HG03571 (cell line): ENCODE results near the gene MPND.
A peak's percentile ranks its signal among the peaks of the same experiment; 100 is the strongest.

Source experiments
- ATAC-seq: cut with Tn5 transposase; IDR thresholded peaks from one replicate; pipeline ENCODE4 v1.9.1; 2021; ENCODE audit not compliant: unreplicated experiment

The MPND gene

DNA sequence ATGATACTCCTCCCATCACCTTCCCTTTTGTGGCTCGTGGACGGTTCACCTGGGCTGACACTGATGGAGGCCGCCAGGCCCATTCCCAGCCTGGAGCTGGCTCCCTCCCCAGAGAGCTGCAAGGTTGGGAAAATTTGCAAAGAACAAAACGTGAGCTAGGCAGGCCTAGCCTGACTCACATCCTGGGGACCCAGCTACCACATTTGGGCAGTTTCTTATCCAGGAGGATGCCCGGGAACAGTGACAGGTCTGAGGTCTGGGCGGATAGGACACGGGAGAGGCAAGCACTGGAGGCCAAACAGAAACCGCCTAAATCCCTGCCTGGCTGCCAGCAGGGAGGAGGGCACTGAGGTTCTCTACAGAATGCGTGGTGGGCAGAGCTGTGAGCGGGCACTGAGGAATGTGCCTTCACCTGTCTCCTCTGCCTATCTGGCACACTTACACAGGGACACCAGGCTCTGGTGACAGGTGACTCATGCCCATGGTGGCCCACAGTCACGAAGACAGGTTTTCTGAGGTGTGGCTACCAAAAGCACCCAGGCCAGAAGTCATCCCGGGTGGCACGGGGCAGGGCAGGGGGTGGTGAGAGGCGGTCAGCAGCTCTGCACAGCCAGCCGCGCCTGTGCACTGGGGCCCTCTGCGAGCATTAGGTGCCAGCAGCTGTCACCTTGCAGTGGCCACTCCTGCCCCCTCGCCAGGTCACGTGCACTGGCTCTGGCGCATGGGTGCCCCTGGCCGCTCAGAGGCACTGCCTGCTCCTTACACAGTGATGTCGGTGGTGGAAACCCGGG is 33.8 kb downstream of the MPND start:
- ATAC-seq: no peak

GRCh38 chr19:4378886-4379285 is 35.5 kb downstream of the MPND start:
- ATAC-seq: no peak

GRCh38 chr19:4379383-4380253 is 36.3 kb downstream of the MPND start:
- no peak for ATAC-seq

GRCh38 chr19:4380254-4380727 is 36.9 kb downstream of the MPND start:
- no peak for ATAC-seq

DNA sequence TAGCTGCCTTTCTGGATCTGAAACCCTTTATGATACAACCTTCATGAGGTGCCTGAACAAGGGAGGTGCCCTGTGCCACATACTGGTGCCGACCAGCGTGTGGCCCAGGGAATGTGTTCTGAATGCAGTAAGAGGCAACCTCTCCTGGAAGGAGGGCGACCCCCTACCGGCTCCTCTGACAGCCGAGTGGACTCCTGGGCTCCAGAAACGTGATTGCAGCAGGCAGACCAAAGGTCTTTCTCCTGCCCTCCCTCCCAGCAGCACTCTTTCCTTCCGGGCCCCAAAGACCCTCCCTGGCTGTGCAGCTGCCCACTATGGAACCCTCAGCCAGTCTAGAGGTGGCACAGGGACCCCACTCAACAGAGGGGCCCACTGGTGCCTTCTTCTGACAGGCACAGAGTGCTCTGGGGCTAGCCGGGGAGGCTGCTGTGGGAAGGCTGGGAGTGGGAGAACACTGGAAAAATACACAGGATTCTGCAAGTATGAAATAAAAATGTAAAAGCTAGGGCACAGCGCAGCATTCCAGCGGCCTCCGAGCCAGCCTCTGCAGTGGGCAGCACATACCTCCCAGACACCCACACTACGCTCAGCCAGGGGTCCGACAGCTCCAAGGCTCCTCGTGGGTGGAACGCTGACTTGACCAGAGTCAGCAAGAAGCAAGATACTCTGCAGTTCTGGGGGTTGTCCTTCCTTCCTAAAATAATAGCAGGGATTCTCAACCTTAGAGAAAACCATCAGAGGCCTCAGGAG is 42.1 kb downstream of the MPND start:
- no peak for ATAC-seq

DNA sequence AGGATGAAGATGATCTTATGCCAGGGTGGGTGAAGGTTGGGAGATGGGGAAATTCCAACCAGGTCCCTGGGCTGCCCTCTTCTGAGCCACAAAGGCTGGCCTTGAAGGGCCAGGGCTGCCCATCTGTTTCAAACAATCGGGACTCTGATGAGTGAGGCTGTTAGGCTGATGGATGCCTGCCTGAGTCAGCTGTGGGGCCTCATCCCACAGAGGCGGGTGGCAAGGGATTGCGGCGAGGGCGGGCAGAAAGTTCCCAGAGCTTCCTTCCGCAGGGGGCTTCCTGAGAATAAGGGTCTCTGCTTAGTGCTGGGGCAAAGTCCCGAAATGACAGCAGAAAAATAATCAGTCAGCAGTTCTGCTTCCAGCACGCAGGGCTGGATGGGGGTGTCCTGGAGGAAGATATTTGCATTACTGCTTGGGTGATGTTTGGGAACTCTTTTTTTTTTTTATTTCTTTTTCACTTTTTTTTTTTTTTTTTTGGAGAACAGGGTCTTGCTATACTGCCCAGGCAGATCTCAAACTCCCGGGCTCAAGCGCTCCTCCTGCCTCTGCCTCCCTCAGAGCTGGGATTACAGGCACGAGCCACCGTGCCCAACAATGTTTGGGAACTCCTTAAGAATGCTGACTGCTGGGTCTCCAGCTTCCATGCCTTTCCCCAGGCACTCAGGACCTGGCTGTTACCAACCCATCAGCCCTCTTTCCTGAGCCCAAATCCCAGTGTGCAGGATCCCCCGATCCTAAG is 42.9 kb downstream of the MPND start:
- no peak for ATAC-seq

- ATAC-seq: no peak
These were observed 45.1 kb downstream of the MPND start for GRCh38 chr19:4388337-4389063.

DNA sequence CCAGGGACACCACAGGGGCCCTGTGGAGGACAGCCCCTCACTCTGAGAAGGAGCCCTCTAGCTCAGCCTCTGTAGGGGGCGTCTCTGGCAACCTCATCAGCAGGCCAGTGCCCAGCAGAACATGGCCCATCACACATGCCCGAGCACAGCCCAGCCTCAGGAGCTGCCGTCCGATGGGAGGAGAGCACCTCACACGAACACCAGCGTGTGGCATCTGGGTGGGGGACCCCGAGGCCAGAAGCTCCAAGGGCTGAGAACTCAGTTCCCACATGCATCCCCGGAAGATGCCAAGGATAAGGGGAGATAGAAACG is 45.7 kb downstream of the MPND start:
- ATAC-seq: no peak

DNA sequence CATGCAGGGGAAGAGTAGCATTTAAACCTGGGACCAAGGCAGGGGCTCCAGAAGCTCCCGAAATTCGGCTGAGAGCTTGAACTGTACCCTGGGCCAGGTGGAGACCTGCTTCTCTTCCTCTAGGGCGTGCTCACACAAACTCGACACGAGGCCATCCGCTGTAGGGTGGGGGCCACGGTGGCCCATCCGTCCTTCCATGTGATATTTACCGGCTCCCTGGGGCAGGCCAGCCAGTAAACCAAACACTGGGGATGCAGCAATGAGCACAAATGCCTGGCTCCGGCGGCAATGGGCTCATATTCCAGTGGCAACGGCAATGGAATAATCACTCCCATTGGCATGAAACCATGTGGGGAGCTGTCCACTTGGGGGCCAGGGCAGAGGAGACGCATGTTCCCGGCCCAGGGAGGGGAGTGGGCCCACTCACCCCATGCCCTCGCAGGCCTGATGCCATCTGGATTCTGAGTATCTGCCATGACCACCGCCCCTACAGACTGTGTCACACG is 46.2 kb downstream of the MPND start:
- ATAC-seq: no peak

- no peak for ATAC-seq
These were observed 46.7 kb downstream of the MPND start for GRCh38 chr19:4390017-4390566.

GRCh38 chr19:4390567-4391305 is 47.4 kb downstream of the MPND start:
- ATAC-seq: no peak

GRCh38 chr19:4391306-4391693 is 47.9 kb downstream of the MPND start:
- no peak for ATAC-seq

- ATAC-seq: no peak
These were observed 48.5 kb downstream of the MPND start for GRCh38 chr19:4391701-4392483.

DNA sequence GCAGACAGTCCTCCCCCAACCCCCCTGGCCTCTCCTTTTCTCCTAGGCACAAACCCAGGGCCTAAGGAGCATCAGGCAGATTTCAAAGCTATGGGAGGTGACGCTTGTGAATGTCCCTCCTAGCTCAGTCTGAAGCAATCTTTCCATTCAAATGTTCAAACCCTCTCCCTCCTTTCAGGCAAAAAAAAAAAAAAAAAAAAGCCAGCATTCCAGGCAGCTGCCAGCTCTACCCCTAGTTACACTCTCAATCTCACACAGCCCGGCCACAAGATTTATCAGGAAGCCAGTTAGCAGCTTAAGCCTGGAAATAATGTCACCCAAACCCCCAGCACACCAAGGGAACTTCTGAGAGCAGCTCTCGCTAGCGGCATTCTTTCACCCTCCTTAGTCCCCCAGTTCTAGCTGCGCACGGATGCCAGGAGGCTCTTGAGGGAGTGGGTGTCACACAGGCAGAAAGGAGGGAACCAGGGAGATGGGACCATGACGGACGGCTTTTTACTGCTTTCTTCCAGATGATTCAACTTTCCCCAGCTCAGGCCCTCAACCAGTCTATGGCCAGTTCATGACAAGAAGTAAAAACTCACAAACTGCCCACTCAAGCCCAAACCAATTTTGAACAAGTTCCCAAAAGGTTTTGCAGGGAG is 50.7 kb downstream of the MPND start:
- ATAC-seq: no peak

- ATAC-seq: no peak
These were observed 53.8 kb downstream of the MPND start for GRCh38 chr19:4396949-4397783.

DNA sequence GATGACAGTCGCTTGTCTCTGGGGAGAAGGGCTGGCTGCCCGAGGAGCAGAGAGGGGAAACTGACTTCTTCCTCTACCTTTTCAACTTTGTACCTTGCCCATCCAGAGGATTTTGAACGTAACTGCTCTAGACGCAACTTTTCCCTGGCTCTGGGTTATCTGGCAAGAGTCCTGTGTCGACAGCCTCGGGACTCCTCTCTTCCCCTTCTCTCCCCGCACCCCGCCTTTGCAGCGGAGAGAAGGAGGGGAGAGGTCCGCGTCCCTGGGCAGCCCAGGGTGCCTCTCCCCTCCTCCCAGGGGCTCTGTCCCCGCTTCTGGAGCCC is 56.4 kb downstream of the MPND start:
- peak; percentile 7 for ATAC-seq
